H1 (cell line): ENCODE results near the gene MPPED1. TPM values are rescaled to one million over a fixed set of nuclear protein-coding genes. Genes with fewer than 3 reads are reported as not detected.

Source experiments
- CTCF ChIA-PET: fragments of 300-600 bp; sonication (Branson Sonifier 250); formaldehyde crosslinking; loops from one replicate; lab custom pipeline; 2021; ENCODE audit not compliant: partially characterized antibody; lab: Charles Lee
- POLR2A ChIA-PET: fragments of 300-600 bp; sonication (Branson Sonifier 250); formaldehyde crosslinking; loops from one replicate; lab custom pipeline; 2021; ENCODE audit warnings: inconsistent platforms; ENCODE audit not compliant: partially characterized antibody; lab: Charles Lee
- DNase-seq, 2 experiments: peaks; one replicate each; pipeline versions ENCODE4 v3.0.0 to v3.0.0-alpha.2; 2010 to 2022; ENCODE audit warnings: low spot score in 2 of 2, low read depth in 1 of 2, mixed read lengths in 1 of 2
- FAIRE-seq: peaks from 2 replicates; lab custom pipeline; 2011; peaks lifted over from hg19 to GRCh38; lab: Jason Lieb, UNC
- H2AFZ ChIP-seq: 2 replicates; pipeline ENCODE4 v1.8.1; 2012; ENCODE audit warnings: low read length, inconsistent platforms
- H2AK5ac ChIP-seq: 2 replicates; pipeline ENCODE4 v1.6.1; 2013; ENCODE audit warnings: low read depth, low read length
- H2BK120ac ChIP-seq: replicated peaks from 2 replicates; pipeline ENCODE3; 2013; ENCODE audit warnings: low read depth, low read length, inconsistent platforms
- H2BK12ac ChIP-seq: 2 replicates; pipeline ENCODE4 v1.6.1; 2013; ENCODE audit warnings: low read depth, low read length
- H2BK15ac ChIP-seq: 2 replicates; pipeline ENCODE4 v1.6.1; 2013; ENCODE audit warnings: low read length
- H2BK20ac ChIP-seq: 2 replicates; pipeline ENCODE4 v1.6.1; 2013; ENCODE audit warnings: low read length
- H2BK5ac ChIP-seq: 2 replicates; pipeline ENCODE4 v1.6.1; 2013; ENCODE audit warnings: low read depth, low read length
- H3K14ac ChIP-seq: 2 replicates; pipeline ENCODE4 v1.6.1; 2013; ENCODE audit warnings: inconsistent platforms; ENCODE audit not compliant: insufficient read length
- H3K18ac ChIP-seq: 2 replicates; pipeline ENCODE4 v1.6.1; 2013; ENCODE audit warnings: low read length; ENCODE audit errors: extremely low read depth
- H3K23ac ChIP-seq: 2 replicates; pipeline ENCODE4 v1.6.1; 2013; ENCODE audit warnings: inconsistent platforms; ENCODE audit not compliant: insufficient read length
- H3K23me2 ChIP-seq: 2 replicates; pipeline ENCODE4 v1.6.1; 2013; ENCODE audit warnings: low read depth, low read length
- H3K27ac ChIP-seq: 2 replicates; pipeline ENCODE4 v1.6.1; 2011; ENCODE audit warnings: low read depth, low read length, inconsistent platforms
- H3K27me3 ChIP-seq, 4 experiments: replicated peaks in 1 of 4; 1 replicate in 1 of 4; 2 replicates in 3 of 4; pipeline versions ENCODE4 v1.6.1 to v1.8.1; 2011 to 2013; ENCODE audit warnings: low read length in 3 of 4, mild to moderate bottlenecking in 3 of 4, inconsistent platforms in 2 of 4, mixed read lengths in 2 of 4, moderate library complexity in 1 of 4; ENCODE audit not compliant: control insufficient read depth in 3 of 4, insufficient read depth in 3 of 4; ENCODE audit errors: extremely low read depth in 1 of 4
- H3K36me3 ChIP-seq, 4 experiments: 2 replicates each; pipeline versions ENCODE4 v1.6.1 to v1.8.1; 2011 to 2013; ENCODE audit warnings: mild to moderate bottlenecking in 4 of 4, low read length in 3 of 4, moderate library complexity in 2 of 4, control low read depth in 1 of 4, inconsistent platforms in 1 of 4; ENCODE audit not compliant: insufficient read depth in 4 of 4, control insufficient read depth in 2 of 4
- H3K4ac ChIP-seq: replicated peaks from 2 replicates; pipeline ENCODE3; 2013; ENCODE audit warnings: low read length, low read depth, mixed read lengths, inconsistent platforms; ENCODE audit not compliant: insufficient read length
- H3K4me1 ChIP-seq, 4 experiments: replicated peaks in 1 of 4; 1 replicate in 1 of 4; 2 replicates in 3 of 4; pipeline versions ENCODE4 v1.6.1 to v1.8.1; 2011 to 2013; ENCODE audit warnings: low read length in 3 of 4, inconsistent platforms in 2 of 4, mixed read lengths in 1 of 4; ENCODE audit not compliant: insufficient read depth in 4 of 4, control insufficient read depth in 3 of 4
- H3K4me2 ChIP-seq, 2 experiments: 2 replicates each; pipeline versions ENCODE4 v1.6.1 to v1.8.1; 2011 to 2013; ENCODE audit warnings: low read depth in 2 of 2, low read length in 2 of 2, control low read depth in 1 of 2, inconsistent platforms in 1 of 2, mild to moderate bottlenecking in 1 of 2; ENCODE audit not compliant: insufficient read depth in 1 of 2
- H3K4me3 ChIP-seq, 4 experiments: fragments of 200-600, 300-600 bp in 1 of 4; sonication (generic), shearing (Covaris generic), sonication (Bioruptor Twin) in 1 of 4; 2 replicates each; pipeline versions ENCODE4 v1.5.1 to v1.8.1; 2011 to 2016; ENCODE audit warnings: low read length in 4 of 4, low read depth in 3 of 4, control low read depth in 2 of 4, inconsistent platforms in 2 of 4, mild to moderate bottlenecking in 2 of 4, mixed read lengths in 1 of 4, moderate library complexity in 1 of 4; ENCODE audit not compliant: insufficient read depth in 2 of 4; ENCODE audit errors: extremely low read depth in 1 of 4
- H3K56ac ChIP-seq: replicated peaks from 2 replicates; pipeline ENCODE3; 2013; ENCODE audit warnings: low read depth, mild to moderate bottlenecking, mixed read lengths, low read length, inconsistent platforms; ENCODE audit not compliant: insufficient read length
- H3K79me1 ChIP-seq: 2 replicates; pipeline ENCODE4 v1.6.1; 2013; ENCODE audit warnings: low read depth, low read length, control low read depth
- H3K79me2 ChIP-seq, 2 experiments: 2 replicates each; pipeline versions ENCODE4 v1.6.1 to v1.8.1; 2012 to 2013; ENCODE audit warnings: low read length in 2 of 2, mild to moderate bottlenecking in 2 of 2, inconsistent platforms in 1 of 2; ENCODE audit not compliant: insufficient read depth in 2 of 2, control insufficient read depth in 1 of 2
- H3K9ac ChIP-seq, 4 experiments: replicated peaks in 1 of 4; 1 replicate in 1 of 4; 2 replicates in 3 of 4; pipeline versions ENCODE4 v1.6.1 to v1.8.1; 2011 to 2013; ENCODE audit warnings: low read depth in 3 of 4, low read length in 3 of 4, control low read depth in 2 of 4, mild to moderate bottlenecking in 2 of 4, moderate library complexity in 2 of 4, inconsistent platforms in 1 of 4; ENCODE audit errors: extremely low read depth in 1 of 4
- H3K9me3 ChIP-seq, 2 experiments: 2 replicates each; pipeline versions ENCODE4 v1.6.1 to v1.8.1; 2012 to 2013; ENCODE audit warnings: mild to moderate bottlenecking in 2 of 2, moderate library complexity in 2 of 2, control low read depth in 1 of 2, inconsistent platforms in 1 of 2, low read depth in 1 of 2, low read length in 1 of 2, mixed read lengths in 1 of 2; ENCODE audit not compliant: insufficient read depth in 2 of 2
- H4K20me1 ChIP-seq, 2 experiments: replicated peaks in 1 of 2; 2 replicates each; pipeline versions ENCODE3 to v1.8.1; 2011 to 2013; ENCODE audit warnings: inconsistent platforms in 2 of 2, low read length in 2 of 2, mild to moderate bottlenecking in 1 of 2; ENCODE audit not compliant: insufficient read depth in 2 of 2, control insufficient read depth in 1 of 2
- H4K5ac ChIP-seq: 2 replicates; pipeline ENCODE4 v1.6.1; 2013; ENCODE audit warnings: low read length, low read depth, mixed read lengths, inconsistent platforms; ENCODE audit not compliant: insufficient read length
- H4K8ac ChIP-seq: 2 replicates; pipeline ENCODE4 v1.8.0; 2013; ENCODE audit warnings: mild to moderate bottlenecking, moderate library complexity, low read length, inconsistent platforms; ENCODE audit not compliant: insufficient read depth; ENCODE audit errors: extremely low read depth
- H4K91ac ChIP-seq: replicated peaks from 2 replicates; pipeline ENCODE3; 2013; ENCODE audit warnings: low read length, mixed read lengths, inconsistent platforms; ENCODE audit not compliant: insufficient read length
- ASH2L ChIP-seq: fragments of 200-600, 300-600 bp; sonication (generic); IDR thresholded peaks from one replicate; pipeline ENCODE4 v1.7.1; 2017; ENCODE audit warnings: low read length
- BCL11A ChIP-seq, 2 experiments: IDR thresholded peaks; one replicate each; pipeline ENCODE4 v1.6.1; 2011; ENCODE audit warnings: low read depth in 2 of 2, low read length in 2 of 2, mild to moderate bottlenecking in 2 of 2
- CEBPB ChIP-seq: IDR thresholded peaks from 2 replicates; pipeline ENCODE4 v1.6.1; 2012; ENCODE audit warnings: low read depth, low read length
- EP300 ChIP-seq, 2 experiments: IDR thresholded peaks; 1 replicate in 1 of 2; 2 replicates in 1 of 2; pipeline ENCODE4 v1.6.1; 2011 to 2012; ENCODE audit warnings: low read depth in 2 of 2, low read length in 2 of 2, mild to moderate bottlenecking in 2 of 2, borderline replicate concordance in 1 of 2, inconsistent platforms in 1 of 2, moderate library complexity in 1 of 2
- RBBP5 ChIP-seq: IDR thresholded peaks from 2 replicates; pipeline ENCODE4 v1.7.1; 2012; ENCODE audit warnings: low read depth, mild to moderate bottlenecking, inconsistent platforms, low read length, moderate library complexity, borderline replicate concordance
- RNF2 ChIP-seq: fragments of 200-900, 300-1000 bp; sonication (generic); IDR thresholded peaks from 2 replicates; pipeline ENCODE4 v1.7.1; 2016; ENCODE audit warnings: borderline replicate concordance, low read depth, mild to moderate bottlenecking, antibody characterized with exemption, low read length; ENCODE audit not compliant: poor library complexity, severe bottlenecking; ENCODE audit errors: missing control alignments
- RXRA ChIP-seq: IDR thresholded peaks from 2 replicates; pipeline ENCODE4 v1.6.1; 2011; ENCODE audit warnings: low read depth, mild to moderate bottlenecking, low read length, moderate library complexity; ENCODE audit not compliant: insufficient read depth
- SIX5 ChIP-seq: IDR thresholded peaks from 2 replicates; pipeline ENCODE4 v1.6.1; 2011; ENCODE audit warnings: mild to moderate bottlenecking, low read depth, low read length
- SP2 ChIP-seq: IDR thresholded peaks from 2 replicates; pipeline ENCODE4 v1.6.1; 2012; ENCODE audit warnings: mild to moderate bottlenecking, low read length, inconsistent platforms
- WGBS, 2 experiments: shearing (Covaris generic) in 1 of 2; methylation state at CpG; one replicate each; pipeline versions ENCODE4 v1.1.6 to v1.1.7; 2013 to 2015; ENCODE audit warnings: low lambda C conversion rate in 2 of 2, mixed read lengths in 2 of 2, inconsistent platforms in 1 of 2, low coverage in 1 of 2, missing lambda C conversion rate in 1 of 2; ENCODE audit not compliant: insufficient replicate concordance in 2 of 2, insufficient coverage in 1 of 2, insufficient read length in 1 of 2; ENCODE audit errors: extremely low coverage in 1 of 2, missing lambda C conversion rate in 1 of 2; 5-methylcytosine and 5-hydroxymethylcytosine counted together
- polyA plus RNA-seq, 7 experiments: library from polyadenylated mRNA; depleted of rRNA in 3 of 7; stranded (reverse) in 5 of 7; unstranded in 2 of 7; fragments of >200 nt in 5 of 7; fragments of 200-250 nt in 2 of 7; gene quantifications; 1 replicate in 5 of 7; 2 replicates in 1 of 7; 4 replicates in 1 of 7; pipeline versions ENCODE4 v1.2.1 to v1.2.3, GENCODE V29; 2011 to 2013; ENCODE audit warnings: missing spikeins in 2 of 7, mixed read lengths in 2 of 7
- total RNA-seq: library from RNA; stranded (reverse); fragmentation: NEBNext Ultra II Directional; extraction: Animal tissue kit (Norgen Biotek cat#: 25700); gene quantifications from 2 replicates; pipeline ENCODE4 v1.2.1, GENCODE V29; 2021

MPPED1 gene
- total and polyA plus RNA-seq, 2 of the 8 experiments (the other 6 are each of a cell fraction or from before 2014, with no cell fraction given) = 0.29 to 0.37 TPM

DNA sequence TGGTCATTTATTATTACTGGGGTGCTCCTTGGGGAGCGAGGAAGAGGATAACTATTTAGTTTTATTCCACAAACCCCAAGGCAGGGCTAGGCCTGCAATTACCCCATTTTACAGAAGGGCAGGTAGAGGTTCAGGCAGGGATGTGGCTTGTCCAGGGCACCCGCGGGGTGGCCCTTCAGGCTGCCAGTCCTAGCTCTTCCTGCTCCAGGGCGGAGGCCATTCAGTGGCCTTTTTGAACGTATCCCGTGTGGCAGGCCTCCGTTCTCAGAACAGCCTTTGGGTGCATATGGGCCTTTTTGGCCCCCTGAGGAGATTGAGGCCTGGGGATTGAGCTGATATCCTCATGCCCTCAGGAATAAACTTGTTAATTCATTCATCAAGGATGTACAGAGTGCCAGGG, 66.2 kb downstream of the MPPED1 start:
- no peak overlapping the region for H3K4me2 ChIP-seq
- no peaks in the 10 kb centered on the region for H3K9me3 ChIP-seq
- no peak overlapping the region for H2BK15ac ChIP-seq
- ChIA-PET POLR2A (no interaction called here), CTCF (interaction anchor here (0.7 to 2.2 kb wide), 4 partner anchors 12 to 180 kb away, joined by 3 to 5 read pairs (median 4); no protein-coding TSS in a partner anchor)
- no peak overlapping the region for H3K23ac ChIP-seq
- whole genome bisulfite sequencing, 2 experiments = 92% methylated on average over 7 of the region's 7 CpGs; no CpG with 5 or more reads in 1 of the 2 experiments
- no peak overlapping the region for H3K18ac ChIP-seq
- H3K27me3 ChIP-seq = no peaks in the 10 kb centered on the region; a peak in 1 of 7 replicates
- peaks cover 8% of the 10 kb centered on the region; the same call in 1 of the 2 replicates for H3K23me2 ChIP-seq
- H3K4ac ChIP-seq = no peak overlapping the region
- no peak for DNase-seq
- no peak overlapping the region for H4K91ac ChIP-seq
- no peaks in the 10 kb centered on the region for H3K79me2 ChIP-seq
- H2BK12ac ChIP-seq = no peak overlapping the region
- peaks cover 0 to 4% of the 10 kb centered on the region in 2 experiments for H4K20me1 ChIP-seq
- H4K5ac ChIP-seq = no peak overlapping the region
- H3K79me1 ChIP-seq = no peaks in the 10 kb centered on the region
- no peak overlapping the region for H2AK5ac ChIP-seq
- no peak overlapping the region for H3K56ac ChIP-seq
- no peak for FAIRE-seq
- no peaks in the 10 kb centered on the region for H3K36me3 ChIP-seq
- H2BK120ac ChIP-seq = no peak overlapping the region
- no peak overlapping the region for H3K9ac ChIP-seq
- H2BK5ac ChIP-seq = no peak overlapping the region
- no peak overlapping the region for H2BK20ac ChIP-seq
- no peak overlapping the region for H3K14ac ChIP-seq
- no peak overlapping the region for H4K8ac ChIP-seq
- H3K4me1 ChIP-seq = peaks cover 0 to 5% (median 1%) of the 10 kb centered on the region in 4 experiments; a peak in 2 of 7 replicates
- no peak overlapping the region for H3K4me3 ChIP-seq
- no peak overlapping the region for H3K27ac ChIP-seq
- H2AFZ ChIP-seq = no peak overlapping the region
- TF ChIP-seq RXRA = no peak
- no peak for TF ChIP-seq RBBP5
- no peak for TF ChIP-seq EP300 (IDR thresholded peaks at IDR 0.05; ENCODE audit: borderline replicate concordance in 1 of 2, low read depth in 2 of 2, low read length in 2 of 2)
- no peak for TF ChIP-seq RNF2
- no peak for TF ChIP-seq ASH2L
- TF ChIP-seq BCL11A (IDR thresholded peaks at IDR 0.05; ENCODE audit: low read depth in 2 of 2, low read length in 2 of 2) = no peak
- no peak for TF ChIP-seq SIX5
- no peak for TF ChIP-seq SP2
- TF ChIP-seq CEBPB = no peak
